ENCODE data around the gene C16orf78.

DNA sequence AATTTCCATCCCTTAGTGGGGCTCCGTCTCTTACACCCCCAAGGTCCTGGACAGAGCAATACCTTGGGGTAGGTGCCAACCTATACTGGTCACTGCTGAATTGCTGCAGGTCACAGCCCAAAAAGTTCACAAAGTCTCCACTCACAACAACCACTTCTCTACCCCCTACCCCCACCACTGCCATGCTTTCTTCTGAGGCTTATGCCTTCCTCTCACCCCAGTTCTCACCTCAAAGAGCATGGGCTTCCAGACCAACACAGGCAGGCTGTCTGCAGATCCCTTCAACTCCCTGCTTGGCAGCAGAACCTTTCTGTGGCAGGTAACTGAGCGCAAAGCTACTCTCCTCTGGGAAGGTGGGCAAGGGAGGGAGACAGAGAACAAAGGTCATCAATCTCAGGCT is 35.5 kb downstream of the C16orf78 start:
- TF ChIP-seq RARB (CRISPR knock-in tag; IDR thresholded peaks at IDR 0.05): no peak
- TF ChIP-seq ARNTL (CRISPR knock-in tag; IDR thresholded peaks at IDR 0.05; ENCODE audit: borderline replicate concordance, low read depth): no peak
- no peak for TF ChIP-seq TCF4 (CRISPR knock-in tag; IDR thresholded peaks at IDR 0.05; ENCODE audit: borderline replicate concordance)
- no peak for TF ChIP-seq PATZ1 (CRISPR knock-in tag; IDR thresholded peaks at IDR 0.05; ENCODE audit: borderline replicate concordance)
